Sigmoid colon (tissue), 4 donors: ENCODE measurements around the gene PRPF18.

Source experiments
- CTCF ChIP-seq, 4 experiments: fragments of 450-650 bp in 3 of 4; fragments of 200-600 bp in 1 of 4; IDR thresholded peaks; one replicate each; pipeline ENCODE4 v1.5.1; 2016 to 2019; ENCODE audit warnings: antibody characterized with exemption in 4 of 4, mild to moderate bottlenecking in 3 of 4, moderate library complexity in 2 of 4
- EP300 ChIP-seq, 4 donors: sonication (generic); formaldehyde crosslinking; IDR thresholded peaks; one replicate each; pipeline ENCODE4 v1.6.1; 2017; ENCODE audit warnings: antibody characterized with exemption in 4 of 4
- POLR2AphosphoS5 ChIP-seq, 4 donors: sonication (generic); formaldehyde crosslinking; IDR thresholded peaks; one replicate each; pipeline ENCODE4 v1.6.1; 2017; ENCODE audit warnings: antibody characterized with exemption in 4 of 4

GRCh38 chr10:13617116-13617515, 30.4 kb downstream of the PRPF18 start:
- TF ChIP-seq EP300 (IDR thresholded peaks at IDR 0.05) (no peak), CTCF (IDR thresholded peaks at IDR 0.05) (no peak), POLR2AphosphoS5 (IDR thresholded peaks at IDR 0.05) (no peak)
